ENCODE measurements around the gene CIDEC. TPM values are rescaled to one million over a fixed set of nuclear protein-coding genes. Genes with fewer than 3 reads are reported as not detected.

CIDEC gene
- total RNA-seq, 6 experiments from 2014 or later: not detected

- TF ChIP-seq, protein P1, sequence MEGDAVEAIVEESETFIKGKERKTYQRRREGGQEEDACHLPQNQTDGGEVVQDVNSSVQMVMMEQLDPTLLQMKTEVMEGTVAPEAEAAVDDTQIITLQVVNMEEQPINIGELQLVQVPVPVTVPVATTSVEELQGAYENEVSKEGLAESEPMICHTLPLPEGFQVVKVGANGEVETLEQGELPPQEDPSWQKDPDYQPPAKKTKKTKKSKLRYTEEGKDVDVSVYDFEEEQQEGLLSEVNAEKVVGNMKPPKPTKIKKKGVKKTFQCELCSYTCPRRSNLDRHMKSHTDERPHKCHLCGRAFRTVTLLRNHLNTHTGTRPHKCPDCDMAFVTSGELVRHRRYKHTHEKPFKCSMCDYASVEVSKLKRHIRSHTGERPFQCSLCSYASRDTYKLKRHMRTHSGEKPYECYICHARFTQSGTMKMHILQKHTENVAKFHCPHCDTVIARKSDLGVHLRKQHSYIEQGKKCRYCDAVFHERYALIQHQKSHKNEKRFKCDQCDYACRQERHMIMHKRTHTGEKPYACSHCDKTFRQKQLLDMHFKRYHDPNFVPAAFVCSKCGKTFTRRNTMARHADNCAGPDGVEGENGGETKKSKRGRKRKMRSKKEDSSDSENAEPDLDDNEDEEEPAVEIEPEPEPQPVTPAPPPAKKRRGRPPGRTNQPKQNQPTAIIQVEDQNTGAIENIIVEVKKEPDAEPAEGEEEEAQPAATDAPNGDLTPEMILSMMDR (IDR thresholded peaks at IDR 0.05): peak; percentile 64
- DNase-seq: no peak
- no peaks in the 10 kb centered on the region for H3K9me3 Mint-ChIP-seq
- H3K27me3 Mint-ChIP-seq (ENCODE audit: insufficient read depth): no peaks in the 10 kb centered on the region; the same call in 1 of the 2 replicates
- no peaks in the 10 kb centered on the region for H3K4me1 Mint-ChIP-seq (ENCODE audit: low read depth)
- no peak overlapping the region for H3K4me3 Mint-ChIP-seq
- H3K27ac Mint-ChIP-seq: no peak overlapping the region
- no peaks in the 10 kb centered on the region for H3K36me3 Mint-ChIP-seq (ENCODE audit: low read depth)
Measured at GRCh38 chr3:9820946-9821345, 59.1 kb downstream of the CIDEC start.

DNA sequence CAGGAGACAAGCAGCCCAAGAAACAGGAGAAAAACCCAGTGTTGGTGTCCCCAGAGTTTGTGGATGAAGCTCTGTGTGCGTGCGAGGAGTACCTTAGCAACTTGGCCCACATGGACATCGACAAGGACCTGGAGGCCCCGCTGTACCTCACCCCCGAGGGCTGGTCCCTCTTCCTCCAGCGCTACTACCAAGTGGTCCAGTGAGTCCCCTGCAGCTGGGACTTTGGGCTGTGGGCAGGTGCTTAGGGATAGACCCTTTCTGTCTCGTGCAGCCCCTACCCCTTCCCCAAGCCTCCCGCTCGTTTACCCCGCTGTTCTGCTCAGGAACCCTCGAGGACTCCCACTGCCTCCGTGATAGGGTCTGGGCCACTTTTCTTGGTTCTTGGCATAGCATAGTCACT, 59.5 kb downstream of the CIDEC start:
- no peaks in the 10 kb centered on the region; the same call in 1 of the 2 replicates for H3K27me3 Mint-ChIP-seq (ENCODE audit: insufficient read depth)
- no peaks in the 10 kb centered on the region for H3K9me3 Mint-ChIP-seq
- DNase-seq: no peak
- H3K36me3 Mint-ChIP-seq (ENCODE audit: low read depth): no peaks in the 10 kb centered on the region
- no peaks in the 10 kb centered on the region for H3K4me1 Mint-ChIP-seq (ENCODE audit: low read depth)
- TF ChIP-seq, protein P1 (IDR thresholded peaks at IDR 0.05): no peak
- no peak overlapping the region for H3K4me3 Mint-ChIP-seq
- no peak overlapping the region for H3K27ac Mint-ChIP-seq

- H3K9me3 Mint-ChIP-seq: no peaks in the 10 kb centered on the region
- H3K27me3 Mint-ChIP-seq (ENCODE audit: insufficient read depth): no peaks in the 10 kb centered on the region; the same call in 1 of the 2 replicates
- no peak overlapping the region for H3K4me3 Mint-ChIP-seq
- H3K27ac Mint-ChIP-seq: no peak overlapping the region
- H3K4me1 Mint-ChIP-seq (ENCODE audit: low read depth): no peaks in the 10 kb centered on the region
- no peaks in the 10 kb centered on the region for H3K36me3 Mint-ChIP-seq (ENCODE audit: low read depth)
- TF ChIP-seq, protein P1 (IDR thresholded peaks at IDR 0.05): no peak
- no peak for DNase-seq
Measured at GRCh38 chr3:9818666-9819335, 61.3 kb downstream of the CIDEC start.

GRCh38 chr3:9817436-9817835, 62.6 kb downstream of the CIDEC start:
- Mint-ChIP-seq H3K27me3 (ENCODE audit: insufficient read depth) (no peaks in the 10 kb centered on the region; the same call in 1 of the 2 replicates), H3K36me3 (ENCODE audit: low read depth) (0 out of 2 replicates have a peak, but pooled peaks cover 9% of the 10 kb centered on the region), H3K27ac (no peak overlapping the region), H3K4me1 (ENCODE audit: low read depth) (no peaks in the 10 kb centered on the region), H3K4me3 (no peak overlapping the region), H3K9me3 (no peaks in the 10 kb centered on the region)
- TF ChIP-seq, protein P1 (IDR thresholded peaks at IDR 0.05): no peak
- DNase-seq: no peak

Other genes starting within 250 kb of the CIDEC start
- 10 to 100 TPM; 23.5 to 31.0 (median 28.2) TPM for gene MTMR14, start 230.7 kb downstream of the CIDEC start, total RNA-seq (2021; fragmentation: NEBNext Ultra II Directional; extraction: Animal tissue kit (Norgen Biotek cat#: 25700))
- gene CPNE9, start 176.4 kb downstream of the CIDEC start, total RNA-seq (2021; fragmentation: NEBNext Ultra II Directional; extraction: Animal tissue kit (Norgen Biotek cat#: 25700)): not detected
- 10 to 100 TPM; 14.4 to 18.4 (median 17.1) TPM for gene BRPF1, start 148.5 kb downstream of the CIDEC start, total RNA-seq (2021; fragmentation: NEBNext Ultra II Directional; extraction: Animal tissue kit (Norgen Biotek cat#: 25700))
- 10 to 100 TPM; 17.7 to 26.2 (median 23.7) TPM for gene OGG1, start 130.3 kb downstream of the CIDEC start, total RNA-seq (2021; fragmentation: NEBNext Ultra II Directional; extraction: Animal tissue kit (Norgen Biotek cat#: 25700))
- 10 to 100 TPM; 22.1 to 33.0 (median 28.8) TPM for gene CAMK1, start 110.3 kb downstream of the CIDEC start, total RNA-seq (2021; fragmentation: NEBNext Ultra II Directional; extraction: Animal tissue kit (Norgen Biotek cat#: 25700))
- 10 to 100 TPM; 69.2 to 84.9 (median 77.0) TPM for gene TADA3, start 87.8 kb downstream of the CIDEC start, total RNA-seq (2021; fragmentation: NEBNext Ultra II Directional; extraction: Animal tissue kit (Norgen Biotek cat#: 25700))
- gene ARPC4, start 87.2 kb downstream of the CIDEC start, total RNA-seq (2021; fragmentation: NEBNext Ultra II Directional; extraction: Animal tissue kit (Norgen Biotek cat#: 25700)): 100 to 1,000 TPM; 252 to 303 (median 266) TPM
- 10 to 100 TPM; 14.1 to 20.5 (median 16.0) TPM for gene TTLL3, start 70.0 kb downstream of the CIDEC start, total RNA-seq (2021; fragmentation: NEBNext Ultra II Directional; extraction: Animal tissue kit (Norgen Biotek cat#: 25700))
- 10 to 100 TPM; 35.4 to 42.3 (median 38.2) TPM for gene RPUSD3, start 36.2 kb downstream of the CIDEC start, total RNA-seq (2021; fragmentation: NEBNext Ultra II Directional; extraction: Animal tissue kit (Norgen Biotek cat#: 25700))
- 10 to 100 TPM; 23.9 to 28.7 (median 26.5) TPM for gene JAGN1, start 10.4 kb upstream of the CIDEC start, total RNA-seq (2021; fragmentation: NEBNext Ultra II Directional; extraction: Animal tissue kit (Norgen Biotek cat#: 25700))
- under 1 TPM; 0.51 to 0.80 (median 0.65) TPM for gene IL17RE, start 22.6 kb upstream of the CIDEC start, total RNA-seq (2021; fragmentation: NEBNext Ultra II Directional; extraction: Animal tissue kit (Norgen Biotek cat#: 25700))
- gene IL17RC, start 36.8 kb upstream of the CIDEC start, total RNA-seq (2021; fragmentation: NEBNext Ultra II Directional; extraction: Animal tissue kit (Norgen Biotek cat#: 25700)): 10 to 100 TPM; 26.3 to 33.6 (median 29.6) TPM
- gene CRELD1, start 53.6 kb upstream of the CIDEC start, total RNA-seq (2021; fragmentation: NEBNext Ultra II Directional; extraction: Animal tissue kit (Norgen Biotek cat#: 25700)): 10 to 100 TPM; 11.3 to 22.6 (median 12.4) TPM
- gene PRRT3, start 72.2 kb upstream of the CIDEC start, total RNA-seq (2021; fragmentation: NEBNext Ultra II Directional; extraction: Animal tissue kit (Norgen Biotek cat#: 25700)): 1 to 10 TPM; 4.3 to 9.2 (median 7.7) TPM
- 100 to 1,000 TPM in 2 of 6 experiments, 10 to 100 TPM in 4; 82.3 to 119 (median 96.5) TPM for gene EMC3, start 106.6 kb upstream of the CIDEC start, total RNA-seq (2021; fragmentation: NEBNext Ultra II Directional; extraction: Animal tissue kit (Norgen Biotek cat#: 25700))
- 10 to 100 TPM in 5 of 6 experiments, 1 to 10 TPM in 1; 9.7 to 21.7 (median 17.5) TPM for gene FANCD2, start 146.2 kb upstream of the CIDEC start, total RNA-seq (2021; fragmentation: NEBNext Ultra II Directional; extraction: Animal tissue kit (Norgen Biotek cat#: 25700))
- gene FANCD2OS, start 228.0 kb upstream of the CIDEC start, total RNA-seq (2021; fragmentation: NEBNext Ultra II Directional; extraction: Animal tissue kit (Norgen Biotek cat#: 25700)): not detected
- 100 to 1,000 TPM; 161 to 176 (median 173) TPM for gene BRK1, start 235.4 kb upstream of the CIDEC start, total RNA-seq (2021; fragmentation: NEBNext Ultra II Directional; extraction: Animal tissue kit (Norgen Biotek cat#: 25700))

Measured in HFFc6 (cell line).